CD14-positive monocyte (primary cell): Measurements from ENCODE around the gene MT1A. TPM values are rescaled to one million over a fixed set of nuclear protein-coding genes. Genes with fewer than 3 reads are reported as not detected.

ENCODE experiments used
- DNase-seq, 3 donors: peaks; one replicate each; pipeline ENCODE4 v3.0.0-alpha.2; 2011 to 2022
- H2AFZ ChIP-seq: 2 replicates; pipeline ENCODE4 v1.6.0; 2012; ENCODE audit warnings: mild to moderate bottlenecking, low read depth, low read length, inconsistent platforms; ENCODE audit not compliant: insufficient read depth, poor library complexity, severe bottlenecking
- H3K27ac ChIP-seq, 2 donors: 1 replicate in 1 of 2; 2 replicates in 1 of 2; pipeline ENCODE4 v1.5.1; 2012 to 2013; ENCODE audit warnings: low read length in 2 of 2, control low read depth in 1 of 2, inconsistent platforms in 1 of 2, low read depth in 1 of 2, mild to moderate bottlenecking in 1 of 2
- H3K27me3 ChIP-seq, 2 donors: one replicate each; pipeline versions ENCODE4 v1.6.0 to v1.6.1; 2011 to 2013; ENCODE audit warnings: low read length in 2 of 2; ENCODE audit not compliant: control insufficient read depth in 2 of 2, insufficient read depth in 2 of 2
- H3K36me3 ChIP-seq, 2 donors: replicated peaks in 1 of 2; 1 replicate in 1 of 2; 2 replicates in 1 of 2; pipeline versions ENCODE4 v1.5.1 to v1.6.1; 2012 to 2013; ENCODE audit warnings: low read length in 2 of 2, control low read depth in 1 of 2, inconsistent platforms in 1 of 2, mild to moderate bottlenecking in 1 of 2; ENCODE audit not compliant: insufficient read depth in 2 of 2, control insufficient read depth in 1 of 2
- H3K4me1 ChIP-seq, 2 donors: 1 replicate in 1 of 2; 2 replicates in 1 of 2; pipeline versions ENCODE4 v1.5.1 to v1.6.1; 2012 to 2013; ENCODE audit warnings: low read length in 2 of 2, control low read depth in 1 of 2, inconsistent platforms in 1 of 2, mild to moderate bottlenecking in 1 of 2, moderate library complexity in 1 of 2; ENCODE audit not compliant: insufficient read depth in 2 of 2, control insufficient read depth in 1 of 2
- H3K4me2 ChIP-seq: replicated peaks from 2 replicates; pipeline ENCODE3; 2012; ENCODE audit warnings: low read length, moderate library complexity, mild to moderate bottlenecking; ENCODE audit not compliant: poor library complexity, severe bottlenecking; ENCODE audit errors: extremely low read depth
- H3K4me3 ChIP-seq, 3 experiments: fragments of 200-600 bp in 1 of 3; sonication (generic) in 1 of 3; replicated peaks in 1 of 3; 1 replicate in 2 of 3; 2 replicates in 1 of 3; pipeline ENCODE4 v1.5.1; 2011 to 2013; ENCODE audit warnings: low read length in 3 of 3, mild to moderate bottlenecking in 3 of 3, control low read depth in 2 of 3, low read depth in 2 of 3, inconsistent platforms in 1 of 3, moderate library complexity in 1 of 3
- H3K79me2 ChIP-seq: 2 replicates; pipeline ENCODE4 v1.6.0; 2012; ENCODE audit warnings: mild to moderate bottlenecking, control low read depth, inconsistent platforms, low read length, moderate library complexity; ENCODE audit not compliant: insufficient read depth
- H3K9ac ChIP-seq: 2 replicates; pipeline ENCODE4 v1.6.0; 2017; ENCODE audit warnings: low read length, mild to moderate bottlenecking; ENCODE audit not compliant: insufficient read depth, poor library complexity, severe bottlenecking
- H3K9me3 ChIP-seq, 2 donors: replicated peaks in 1 of 2; 1 replicate in 1 of 2; 2 replicates in 1 of 2; pipeline versions ENCODE4 v1.5.1 to v1.6.1; 2012 to 2013; ENCODE audit warnings: low read length in 2 of 2, control low read depth in 1 of 2; ENCODE audit not compliant: control insufficient read depth in 1 of 2, insufficient read depth in 1 of 2
- H4K20me1 ChIP-seq: 2 replicates; pipeline ENCODE4 v1.6.0; 2012; ENCODE audit warnings: mild to moderate bottlenecking, low read length, control low read depth, moderate library complexity; ENCODE audit not compliant: insufficient read depth
- H3K27ac Mint-ChIP-seq, 7 donors: one replicate each; pipeline ENCODE4 v1.8.0; 2020; ENCODE audit warnings: mild to moderate bottlenecking in 7 of 7, mixed read lengths in 7 of 7, moderate library complexity in 6 of 7, inconsistent platforms in 2 of 7
- H3K27me3 Mint-ChIP-seq, 3 donors: one replicate each; pipeline ENCODE4 v1.8.0; 2021 to 2022; ENCODE audit warnings: low read depth in 3 of 3, mild to moderate bottlenecking in 3 of 3, mixed read lengths in 3 of 3, moderate library complexity in 3 of 3, inconsistent platforms in 1 of 3
- H3K36me3 Mint-ChIP-seq, 2 donors: one replicate each; pipeline ENCODE4 v1.8.0; 2020; ENCODE audit warnings: mixed read lengths in 2 of 2, inconsistent platforms in 1 of 2, mild to moderate bottlenecking in 1 of 2
- H3K4me1 Mint-ChIP-seq: one replicate; pipeline ENCODE4 v1.8.0; 2020; ENCODE audit warnings: mild to moderate bottlenecking, mixed read lengths
- H3K4me3 Mint-ChIP-seq, 2 donors: one replicate each; pipeline ENCODE4 v1.8.0; 2020; ENCODE audit warnings: mild to moderate bottlenecking in 2 of 2, mixed read lengths in 2 of 2, moderate library complexity in 1 of 2
- H3K9me3 Mint-ChIP-seq, 7 donors: one replicate each; pipeline ENCODE4 v1.8.0; 2020 to 2022; ENCODE audit warnings: mixed read lengths in 7 of 7, mild to moderate bottlenecking in 6 of 7, moderate library complexity in 6 of 7, inconsistent platforms in 2 of 7
- CTCF ChIP-seq: fragments of 200-600 bp; IDR thresholded peaks from one replicate; pipeline ENCODE4 v1.8.0; 2022; ENCODE audit warnings: antibody characterized with exemption, mild to moderate bottlenecking
- WGBS: methylation state at CpG from one replicate; pipeline ENCODE4 v1.1.5; 2013; ENCODE audit warnings: missing lambda C conversion rate; ENCODE audit not compliant: insufficient coverage; 5-methylcytosine and 5-hydroxymethylcytosine counted together
- intact Hi-C, 2 donors: fragments of 100-400 bp; cut with micrococcal nuclease; formaldehyde crosslinking; loops; one replicate each; pipeline versions ENCODE4 v1.15.0 to v1.15.1; 2023
- polyA plus RNA-seq, 3 donors: library from polyadenylated mRNA; depleted of rRNA in 1 of 3; unstranded in 2 of 3; stranded (reverse) in 1 of 3; fragments of 300-500 nt in 2 of 3; fragments of >200 nt in 1 of 3; fragmentation: Illumina TruSeq in 2 of 3; gene quantifications; 1 replicate in 2 of 3; 2 replicates in 1 of 3; pipeline ENCODE4 v1.2.3, GENCODE V29; 2012 to 2021

Gene MT1A
- polyA plus RNA-seq, 3 donors, result not detected

- intact Hi-C loops, result no loop called here
- DNase-seq, result peak in 2 of 3 donors; percentile 65 to 74
- Histone ChIP-seq H2AFZ (peak overlapping the region; percentile 61), H3K27ac (peak overlapping the region; percentile 81 to 93), H3K9me3 (no peaks in the 10 kb centered on the region), H3K4me2 (peak overlapping the region; percentile 87), H3K27me3 (peaks cover 0 to 1% of the 10 kb centered on the region in 2 donors), H3K4me3 (peak overlapping the region; percentile 87 to 97 (median 87)), H3K4me1 (peaks cover 34 to 41% of the 10 kb centered on the region in 2 donors), H3K9ac (peak overlapping the region; percentile 65), H3K36me3 (no peaks in the 10 kb centered on the region), H4K20me1 (no peaks in the 10 kb centered on the region), H3K79me2 (no peaks in the 10 kb centered on the region)
- Mint-ChIP-seq H3K27me3 (peaks cover 4 to 7% (median 5%) of the 10 kb centered on the region in 3 donors), H3K27ac (peak overlapping the region; percentile 87 to 96 (median 94)), H3K4me3 (peak overlapping the region; percentile 87 to 94), H3K4me1 (peaks cover 43% of the 10 kb centered on the region), H3K36me3 (no peaks in the 10 kb centered on the region), H3K9me3 (peaks cover 0 to 3% (median 0%) of the 10 kb centered on the region in 7 donors)
- TF ChIP-seq CTCF, result no peak
- 38% methylated on average over 9 of the region's 10 CpGs for WGBS
Measured at GRCh38 chr16:56610017-56610608, 28.4 kb upstream of the MT1A start.

GRCh38 chr16:56610609-56611111 lies 27.8 kb upstream of the MT1A start:
- Histone ChIP-seq H3K27ac (peak overlapping the region; percentile 81 to 93), H3K27me3 (peaks cover 0 to 3% of the 10 kb centered on the region in 2 donors), H3K79me2 (no peaks in the 10 kb centered on the region), H3K4me2 (peak overlapping the region; percentile 87), H3K4me1 (peaks cover 34 to 41% of the 10 kb centered on the region in 2 donors), H3K36me3 (no peaks in the 10 kb centered on the region), H4K20me1 (no peaks in the 10 kb centered on the region), H3K9ac (no peak overlapping the region), H3K9me3 (no peaks in the 10 kb centered on the region), H3K4me3 (peak overlapping the region in 1 of 3 experiments; percentile 97), H2AFZ (peak overlapping the region; percentile 61)
- H3K36me3 Mint-ChIP-seq, result no peaks in the 10 kb centered on the region
- H3K4me3 Mint-ChIP-seq, result peak overlapping the region in 1 of 2 donors; percentile 87
- H3K27ac Mint-ChIP-seq, result peak overlapping the region; percentile 87 to 96 (median 94)
- WGBS, result 94% methylated on average over 2 of the region's 2 CpGs
- peaks cover 43% of the 10 kb centered on the region for H3K4me1 Mint-ChIP-seq
- TF ChIP-seq CTCF, result no peak
- intact Hi-C loops, result no loop called here
- H3K9me3 Mint-ChIP-seq, result peaks cover 0 to 3% (median 0%) of the 10 kb centered on the region in 7 donors
- DNase-seq, result peak in 1 of 3 donors; percentile 12
- H3K27me3 Mint-ChIP-seq, result peaks cover 5 to 7% (median 5%) of the 10 kb centered on the region in 3 donors
